ENCODE measurements around the gene GPNMB.

GPNMB gene

DNA sequence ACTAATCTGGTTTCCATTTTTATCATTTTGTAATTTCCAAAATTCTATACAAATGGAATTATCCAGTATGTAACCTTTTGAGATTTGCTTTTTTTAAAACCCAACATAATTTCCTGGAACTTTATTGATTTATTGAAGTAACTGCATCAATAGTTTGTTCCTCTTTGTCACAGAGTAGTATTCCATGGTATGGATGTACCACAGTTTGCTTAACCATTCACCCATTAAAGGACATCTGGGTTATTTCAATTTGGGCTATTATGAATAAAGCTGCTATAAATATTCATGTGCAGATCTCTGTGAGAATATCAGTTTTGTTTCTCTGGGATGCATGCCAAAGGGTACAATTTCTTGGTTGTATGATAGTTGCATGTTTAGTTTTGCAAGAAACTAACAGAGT lies 2.9 kb downstream of the GPNMB start:
- DNase-seq (ENCODE audit: low read depth), result no peak
- H3K4me3 ChIP-seq (ENCODE audit: low read length), result no peak overlapping the region
- no peak for TF ChIP-seq CTCF (conservative IDR thresholded peaks at IDR 0.05; ENCODE audit: low read length)

DNA sequence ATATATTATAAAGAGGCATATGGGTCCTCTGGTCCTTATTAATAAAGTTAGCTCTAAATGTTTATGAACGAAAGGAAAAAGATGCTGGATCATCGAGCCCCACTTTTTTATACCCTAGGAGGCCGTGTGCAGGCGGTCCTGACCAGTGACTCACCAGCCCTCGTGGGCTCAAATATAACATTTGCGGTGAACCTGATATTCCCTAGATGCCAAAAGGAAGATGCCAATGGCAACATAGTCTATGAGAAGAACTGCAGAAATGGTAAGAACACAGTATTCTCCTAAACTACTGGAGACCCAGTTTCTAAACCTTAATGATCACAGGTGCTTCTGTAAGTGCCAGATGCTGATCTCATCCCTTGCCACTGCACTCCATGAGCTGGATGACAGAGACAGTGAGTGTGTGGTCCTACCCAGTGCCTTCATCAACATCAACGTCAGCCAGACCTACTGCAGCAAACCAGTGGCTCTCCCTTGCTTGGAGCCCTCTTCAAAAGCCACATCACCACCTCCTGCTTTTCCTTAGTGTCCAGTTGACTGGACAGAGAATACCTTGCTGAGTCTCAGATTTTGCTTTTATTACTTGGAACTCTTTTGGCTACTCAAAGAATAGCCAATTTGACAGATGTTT lies 7.6 kb downstream of the GPNMB start:
- H3K4me3 ChIP-seq (ENCODE audit: low read length), result no peak overlapping the region
- no peak for TF ChIP-seq CTCF (conservative IDR thresholded peaks at IDR 0.05; ENCODE audit: low read length)
- no peak for DNase-seq (ENCODE audit: low read depth)

GRCh38 chr7:23256731-23257130 lies 10.2 kb downstream of the GPNMB start:
- TF ChIP-seq CTCF (conservative IDR thresholded peaks at IDR 0.05; ENCODE audit: low read length), result no peak
- DNase-seq (ENCODE audit: low read depth), result no peak
- H3K4me3 ChIP-seq (ENCODE audit: low read length), result no peak overlapping the region

DNA sequence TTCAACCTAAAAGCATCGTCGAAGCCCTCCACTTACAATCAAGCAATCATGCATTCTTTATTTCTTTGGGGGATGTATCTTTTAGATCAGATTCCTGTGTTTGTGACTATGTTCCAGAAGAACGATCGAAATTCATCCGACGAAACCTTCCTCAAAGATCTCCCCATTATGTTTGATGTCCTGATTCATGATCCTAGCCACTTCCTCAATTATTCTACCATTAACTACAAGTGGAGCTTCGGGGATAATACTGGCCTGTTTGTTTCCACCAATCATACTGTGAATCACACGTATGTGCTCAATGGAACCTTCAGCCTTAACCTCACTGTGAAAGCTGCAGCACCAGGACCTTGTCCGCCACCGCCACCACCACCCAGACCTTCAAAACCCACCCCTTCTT lies 13.8 kb downstream of the GPNMB start:
- H3K4me3 ChIP-seq (ENCODE audit: low read length), result no peak overlapping the region
- DNase-seq (ENCODE audit: low read depth), result no peak
- no peak for TF ChIP-seq CTCF (conservative IDR thresholded peaks at IDR 0.05; ENCODE audit: low read length)

- peak; percentile 63 for DNase-seq (ENCODE audit: low read depth)
- peak; percentile 97 for TF ChIP-seq CTCF (conservative IDR thresholded peaks at IDR 0.05; ENCODE audit: low read length)
- H3K4me3 ChIP-seq (ENCODE audit: low read length), result no peak overlapping the region
Observed at GRCh38 chr7:23261843-23262452, 15.4 kb downstream of the GPNMB start.

DNA sequence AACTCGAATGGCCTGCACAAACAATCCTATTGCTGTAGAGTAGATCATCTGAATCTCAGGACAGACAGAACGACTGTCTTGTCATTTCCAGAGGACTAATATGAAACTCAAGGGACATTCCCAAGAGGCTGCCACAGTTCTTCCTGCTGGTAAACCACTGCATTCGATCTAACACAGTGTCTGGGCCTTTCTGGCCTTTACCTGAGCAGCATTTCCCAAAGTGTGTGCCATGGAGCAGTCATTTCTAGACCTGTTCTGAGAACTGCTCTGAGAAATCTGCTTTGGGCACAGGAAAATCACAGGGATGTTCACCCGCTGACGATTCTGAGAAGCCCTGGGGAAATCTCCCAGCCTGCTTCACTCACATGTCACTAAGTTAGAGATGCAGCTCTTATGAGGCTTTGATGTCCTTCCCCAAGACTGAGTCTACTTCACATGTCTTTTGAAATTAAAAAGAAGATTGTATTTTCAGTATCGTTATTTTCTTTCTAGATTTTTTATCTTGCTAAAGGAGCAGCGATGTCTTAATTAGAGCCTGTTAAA lies 18.4 kb downstream of the GPNMB start:
- no peak for DNase-seq (ENCODE audit: low read depth)
- H3K4me3 ChIP-seq (ENCODE audit: low read length), result no peak overlapping the region
- TF ChIP-seq CTCF (conservative IDR thresholded peaks at IDR 0.05; ENCODE audit: low read length), result no peak

DNA sequence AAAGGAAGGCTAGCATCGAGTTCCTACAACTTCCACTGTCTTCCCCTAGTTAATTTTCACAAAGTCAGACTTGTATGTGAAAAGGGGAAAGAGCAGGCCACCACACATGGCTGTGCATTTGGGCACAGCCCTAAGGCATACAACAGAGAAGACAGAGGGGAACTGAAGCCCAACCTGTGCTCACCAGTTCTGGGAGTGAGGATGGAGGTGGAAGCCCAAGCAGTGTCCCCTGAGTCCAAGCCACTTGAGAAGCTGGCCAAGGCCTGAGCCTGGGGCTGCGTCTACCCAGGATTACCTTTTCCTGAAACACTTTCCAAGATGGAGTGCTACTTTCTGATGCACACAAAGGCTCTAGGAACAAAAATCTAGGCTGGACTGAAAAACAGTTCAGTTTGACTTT lies 20.3 kb downstream of the GPNMB start:
- H3K4me3 ChIP-seq (ENCODE audit: low read length), result no peak overlapping the region
- no peak for TF ChIP-seq CTCF (conservative IDR thresholded peaks at IDR 0.05; ENCODE audit: low read length)
- DNase-seq (ENCODE audit: low read depth), result no peak
